NCI-H69 (cell line): ENCODE results near the gene LRRC56.
"Not testable (repeated sequence)": the region's sequence is repeated elsewhere in the genome, so short reads cannot be mapped to it uniquely, and the experiment has no call there.

Source experiments
- DNase-seq: peaks from one replicate; lab custom pipeline; 2025; lab: John Stamatoyannopoulos, UW

The LRRC56 gene

DNA sequence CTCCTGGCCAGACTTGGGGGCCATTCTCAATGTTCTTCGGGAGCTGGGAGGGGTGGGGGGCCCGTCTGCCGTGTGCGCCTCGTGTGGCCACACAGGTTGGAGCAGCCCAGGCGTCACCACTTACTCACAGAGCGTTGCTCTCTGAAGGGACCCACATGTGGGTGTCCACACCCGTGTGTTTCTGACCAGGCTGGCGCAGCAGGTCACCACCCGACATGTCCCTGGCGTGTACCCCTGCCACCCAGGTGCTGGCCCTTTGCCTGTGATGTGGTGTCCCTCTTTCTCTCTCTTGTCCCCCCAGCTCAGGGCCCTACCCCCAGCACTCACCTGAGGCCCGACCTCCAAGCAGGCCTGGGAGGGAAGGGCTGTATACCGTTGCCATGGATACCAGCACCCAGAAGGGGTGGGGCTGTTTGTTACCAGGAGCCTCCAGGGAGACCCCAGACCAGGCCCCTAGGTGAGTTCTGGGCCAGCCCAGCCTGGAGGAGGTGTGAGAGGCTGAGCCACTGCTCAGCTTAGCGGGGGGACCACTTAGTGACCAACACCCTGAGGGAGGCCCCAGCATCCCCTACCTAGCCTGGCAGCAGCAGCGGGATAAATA lies 21.8 kb downstream of the LRRC56 start:
- peak; percentile 25 for DNase-seq

DNA sequence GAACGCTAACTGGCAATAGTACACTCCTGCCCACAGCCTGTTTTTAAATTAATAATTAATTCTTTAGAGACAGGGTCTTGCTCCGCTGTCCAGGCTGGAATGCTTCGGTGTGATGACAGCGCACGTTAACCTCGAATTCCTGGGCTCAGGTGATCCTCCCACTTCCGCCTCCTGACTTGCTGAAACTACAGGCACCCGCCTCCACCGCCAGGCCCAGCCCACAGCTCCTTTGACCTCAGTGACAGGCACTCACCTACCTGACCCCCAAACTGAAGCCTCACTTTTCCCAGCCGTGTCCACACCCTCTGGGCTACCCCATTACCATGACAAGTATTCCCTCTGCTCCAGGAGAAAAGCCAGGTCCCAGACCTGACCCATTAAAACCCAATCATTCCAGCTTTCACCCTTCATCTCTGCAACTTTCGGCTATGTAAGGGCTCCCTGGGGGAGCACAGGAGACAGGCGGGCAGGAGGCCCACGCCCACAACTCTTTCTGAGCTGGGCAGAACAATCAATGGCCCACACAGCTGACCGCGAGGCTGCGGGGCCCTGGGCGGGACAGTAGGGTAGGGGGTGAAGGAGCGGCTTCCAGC lies 22.5 kb downstream of the LRRC56 start:
- DNase-seq = no peak

DNA sequence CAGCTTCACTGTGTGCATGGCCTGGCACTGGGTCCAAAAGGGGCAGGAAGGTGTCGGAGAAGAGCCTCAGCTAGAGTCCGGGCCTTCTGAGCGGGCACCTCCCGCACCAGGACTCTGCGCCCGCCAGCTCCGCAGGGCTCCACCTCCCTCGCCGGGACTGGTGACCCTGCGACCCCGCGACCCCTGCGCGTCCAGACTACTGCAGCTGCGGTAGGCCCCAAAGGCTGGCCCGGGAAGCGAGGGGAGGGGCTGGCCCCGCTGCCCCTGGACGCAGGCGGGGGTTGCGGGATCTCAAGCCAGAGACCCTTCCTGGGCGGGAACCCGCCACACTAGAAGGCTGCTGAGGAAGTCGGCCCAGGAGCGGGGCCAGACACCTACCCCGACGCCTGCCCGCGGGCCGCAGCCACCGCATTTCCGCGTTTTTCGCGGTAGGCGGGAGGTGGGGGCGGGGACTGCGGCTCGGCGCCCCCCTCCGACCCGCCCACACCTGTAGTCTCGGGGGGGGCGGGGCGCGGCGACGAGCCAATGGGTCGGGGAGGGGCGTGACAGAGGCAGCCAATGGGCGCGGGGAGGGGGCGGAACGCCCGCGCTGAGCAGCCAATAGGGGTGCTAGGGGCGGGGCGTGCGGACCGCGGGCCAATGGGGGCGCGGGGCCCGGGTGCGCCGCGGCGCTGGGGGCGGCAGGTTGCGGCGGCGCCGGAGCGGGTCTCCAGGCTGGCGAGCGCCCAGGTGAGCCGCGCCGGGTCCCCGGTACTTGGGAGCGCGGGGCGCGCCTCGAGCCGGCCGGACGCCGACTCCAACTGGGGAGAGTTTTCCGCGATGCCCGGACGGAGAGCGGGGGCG lies 23.2 kb downstream of the LRRC56 start, which contains the start of the genes LMNTD2 and RASSF7:
Gene LMNTD2, minus strand, starts transcription at position 434 of the 843 bp plus-strand sequence. Its CDS starts 22 bp downstream, at position 412.
Gene RASSF7, plus strand, starts transcription at position 666 of the 843 bp plus-strand sequence. CDS start 799 bp downstream, outside the sequence.
- DNase-seq = peak; percentile 97

DNA sequence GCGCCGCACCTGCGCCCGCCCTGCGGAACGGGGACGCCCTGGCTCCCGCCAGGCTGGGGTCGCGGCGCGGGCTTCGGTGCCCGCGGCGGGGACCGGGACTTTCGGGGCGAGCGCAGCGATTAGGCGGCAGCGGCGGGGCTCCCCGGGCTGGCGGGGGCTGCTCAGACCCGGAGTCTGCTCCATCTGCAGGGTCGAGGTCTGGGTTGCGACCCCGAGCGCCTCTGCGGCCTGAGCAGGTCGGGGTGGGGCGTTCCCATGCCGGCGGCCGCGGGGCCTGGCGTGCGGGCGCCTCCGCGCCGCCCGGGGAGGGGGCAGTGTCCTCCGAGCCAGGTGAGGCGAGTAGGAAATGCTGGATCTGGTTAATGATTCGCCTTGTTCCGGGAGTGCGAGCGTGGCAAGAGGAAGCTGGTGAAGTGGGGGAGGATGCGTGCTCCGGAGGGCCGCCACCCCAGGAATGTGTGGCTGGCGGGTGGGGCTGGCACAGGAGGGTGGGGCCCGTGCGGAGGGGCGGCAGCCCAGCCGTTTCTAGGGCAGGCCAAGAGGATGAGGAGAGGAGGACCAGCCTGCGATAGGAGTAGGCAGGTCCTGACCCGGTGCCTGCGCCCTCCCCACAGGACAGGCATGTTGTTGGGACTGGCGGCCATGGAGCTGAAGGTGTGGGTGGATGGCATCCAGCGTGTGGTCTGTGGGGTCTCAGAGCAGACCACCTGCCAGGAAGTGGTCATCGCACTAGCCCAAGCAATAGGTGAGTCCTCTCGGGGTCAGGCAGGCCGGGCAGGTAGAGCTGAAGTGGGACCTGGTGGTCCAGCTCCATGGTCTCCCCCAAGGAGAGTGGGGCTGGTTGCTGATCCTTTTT lies 24.0 kb downstream of the LRRC56 start:
- DNase-seq = peak; percentile 59

DNA sequence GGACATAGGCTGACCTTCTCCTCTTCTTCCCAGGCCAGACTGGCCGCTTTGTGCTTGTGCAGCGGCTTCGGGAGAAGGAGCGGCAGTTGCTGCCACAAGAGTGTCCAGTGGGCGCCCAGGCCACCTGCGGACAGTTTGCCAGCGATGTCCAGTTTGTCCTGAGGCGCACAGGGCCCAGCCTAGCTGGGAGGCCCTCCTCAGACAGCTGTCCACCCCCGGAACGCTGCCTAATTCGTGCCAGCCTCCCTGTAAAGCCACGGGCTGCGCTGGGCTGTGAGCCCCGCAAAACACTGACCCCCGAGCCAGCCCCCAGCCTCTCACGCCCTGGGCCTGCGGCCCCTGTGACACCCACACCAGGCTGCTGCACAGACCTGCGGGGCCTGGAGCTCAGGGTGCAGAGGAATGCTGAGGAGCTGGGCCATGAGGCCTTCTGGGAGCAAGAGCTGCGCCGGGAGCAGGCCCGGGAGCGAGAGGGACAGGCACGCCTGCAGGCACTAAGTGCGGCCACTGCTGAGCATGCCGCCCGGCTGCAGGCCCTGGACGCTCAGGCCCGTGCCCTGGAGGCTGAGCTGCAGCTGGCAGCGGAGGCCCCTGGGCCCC lies 24.8 kb downstream of the LRRC56 start:
- DNase-seq = no peak

DNA sequence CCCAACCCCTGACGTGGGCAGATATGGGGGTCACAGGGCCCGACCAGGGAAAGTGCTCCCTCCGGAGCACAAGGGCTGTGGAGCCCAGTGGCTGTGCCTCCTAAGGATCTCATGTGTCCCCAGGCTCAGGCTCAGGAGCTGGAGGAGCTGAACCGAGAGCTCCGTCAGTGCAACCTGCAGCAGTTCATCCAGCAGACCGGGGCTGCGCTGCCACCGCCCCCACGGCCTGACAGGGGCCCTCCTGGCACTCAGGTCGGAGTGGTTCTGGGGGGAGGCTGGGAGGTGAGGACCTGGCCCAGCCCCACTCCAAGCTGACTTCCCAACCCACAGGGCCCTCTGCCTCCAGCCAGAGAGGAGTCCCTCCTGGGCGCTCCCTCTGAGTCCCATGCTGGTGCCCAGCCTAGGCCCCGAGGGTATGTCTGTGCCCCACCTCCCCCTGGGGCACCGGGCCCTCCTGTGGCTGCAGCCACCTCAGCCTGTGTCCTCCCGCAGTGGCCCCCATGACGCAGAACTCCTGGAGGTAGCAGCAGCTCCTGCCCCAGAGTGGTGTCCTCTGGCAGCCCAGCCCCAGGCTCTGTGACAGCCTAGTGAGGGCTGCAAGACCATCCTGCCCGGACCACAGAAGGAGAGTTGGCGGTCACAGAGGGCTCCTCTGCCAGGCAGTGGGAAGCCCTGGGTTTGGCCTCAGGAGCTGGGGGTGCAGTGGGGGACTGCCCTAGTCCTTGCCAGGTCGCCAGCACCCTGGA lies 25.9 kb downstream of the LRRC56 start:
- DNase-seq = no peak

DNA sequence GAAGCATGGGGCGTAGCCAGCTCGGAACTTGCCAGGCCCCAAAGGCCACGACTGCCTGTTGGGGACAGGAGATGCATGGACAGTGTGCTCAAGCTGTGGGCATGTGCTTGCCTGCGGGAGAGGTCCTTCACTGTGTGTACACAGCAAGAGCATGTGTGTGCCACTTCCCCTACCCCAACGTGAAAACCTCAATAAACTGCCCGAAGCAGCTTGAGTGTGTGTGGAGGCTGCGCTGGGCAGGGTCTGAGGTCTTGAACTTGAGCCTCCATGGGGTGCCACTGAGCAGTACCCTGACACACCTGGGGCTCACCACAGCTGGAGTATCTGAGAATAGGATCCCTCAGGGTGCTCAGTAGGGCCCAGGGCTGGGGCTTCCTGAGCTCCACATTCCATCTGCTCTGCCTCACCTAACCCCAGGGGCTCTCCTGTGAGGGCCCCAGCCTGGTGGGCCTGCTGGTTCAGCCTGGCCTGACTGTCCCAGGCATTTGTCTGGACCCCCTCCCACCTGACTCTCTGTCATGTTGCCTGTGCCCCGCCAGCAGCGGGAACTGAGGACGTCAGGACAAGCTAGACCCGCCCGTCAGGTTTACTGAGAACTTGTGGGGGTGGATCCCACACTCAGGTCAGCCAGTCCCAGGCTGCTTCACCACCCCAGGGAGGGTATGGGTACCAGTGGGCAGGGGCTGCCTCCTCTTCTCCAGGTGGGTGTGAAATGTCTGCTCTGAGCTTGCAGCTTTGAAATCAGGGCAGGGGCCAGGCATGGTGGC lies 26.7 kb downstream of the LRRC56 start:
- DNase-seq = no peak

DNA sequence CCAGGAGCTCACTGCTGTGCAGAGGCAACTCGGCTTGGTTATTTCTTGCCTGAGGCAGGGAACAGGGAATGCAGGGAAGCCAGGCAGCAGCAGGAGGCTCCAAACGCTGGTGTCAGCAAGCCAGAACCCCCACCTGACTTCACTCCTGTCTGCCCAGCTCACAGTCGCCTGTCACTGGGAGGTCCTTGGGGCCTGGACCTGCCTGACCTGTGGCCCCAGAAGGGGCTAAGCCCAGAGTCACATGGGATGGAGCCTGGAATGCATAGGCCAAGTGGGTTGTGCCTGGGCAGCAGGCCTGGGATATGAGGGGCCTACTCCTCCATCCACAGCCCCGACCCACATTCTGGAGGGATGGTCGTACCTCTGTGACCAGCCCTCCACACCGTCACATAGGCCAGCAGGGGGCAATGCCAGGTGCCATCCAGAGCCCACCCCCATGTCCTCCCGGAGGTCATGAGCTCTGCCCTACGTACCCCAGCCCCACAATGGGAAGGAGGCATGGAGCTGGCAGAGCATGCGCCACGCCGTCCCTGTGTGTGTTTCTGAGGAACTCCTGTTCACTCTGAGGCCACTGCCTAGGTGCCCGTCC lies 28.7 kb downstream of the LRRC56 start:
- peak; percentile 47 for DNase-seq

DNA sequence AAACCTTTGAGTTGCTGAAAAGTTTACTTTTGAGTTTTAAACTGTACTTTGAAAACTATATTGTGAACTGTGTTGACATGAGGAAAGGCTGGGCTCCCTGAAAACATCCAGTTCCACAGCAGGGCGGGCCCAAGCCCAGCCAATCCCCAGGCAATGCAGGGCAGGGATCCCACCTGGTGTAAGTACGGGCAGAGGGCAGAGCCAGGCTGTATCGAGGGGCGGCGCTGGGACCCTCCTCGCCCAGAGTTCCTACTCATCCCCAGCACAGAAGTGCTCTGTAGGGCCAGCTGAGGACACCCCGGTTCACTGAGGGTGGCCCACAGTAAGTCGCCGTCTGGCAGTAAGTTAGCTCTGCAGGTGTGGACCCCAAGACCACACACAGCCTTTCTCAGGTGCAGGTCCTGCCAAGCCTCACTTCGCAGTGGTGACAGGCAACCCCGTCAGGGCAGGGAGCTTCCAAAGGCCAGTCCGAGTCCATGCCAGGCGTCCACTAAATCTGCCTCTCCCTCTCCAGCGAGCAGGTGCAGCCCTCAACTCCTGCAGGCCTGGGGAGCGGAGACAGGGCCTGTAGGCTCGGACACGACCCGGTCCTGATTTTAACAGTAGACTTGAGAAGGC lies 29.8 kb downstream of the LRRC56 start:
- DNase-seq = no peak

DNA sequence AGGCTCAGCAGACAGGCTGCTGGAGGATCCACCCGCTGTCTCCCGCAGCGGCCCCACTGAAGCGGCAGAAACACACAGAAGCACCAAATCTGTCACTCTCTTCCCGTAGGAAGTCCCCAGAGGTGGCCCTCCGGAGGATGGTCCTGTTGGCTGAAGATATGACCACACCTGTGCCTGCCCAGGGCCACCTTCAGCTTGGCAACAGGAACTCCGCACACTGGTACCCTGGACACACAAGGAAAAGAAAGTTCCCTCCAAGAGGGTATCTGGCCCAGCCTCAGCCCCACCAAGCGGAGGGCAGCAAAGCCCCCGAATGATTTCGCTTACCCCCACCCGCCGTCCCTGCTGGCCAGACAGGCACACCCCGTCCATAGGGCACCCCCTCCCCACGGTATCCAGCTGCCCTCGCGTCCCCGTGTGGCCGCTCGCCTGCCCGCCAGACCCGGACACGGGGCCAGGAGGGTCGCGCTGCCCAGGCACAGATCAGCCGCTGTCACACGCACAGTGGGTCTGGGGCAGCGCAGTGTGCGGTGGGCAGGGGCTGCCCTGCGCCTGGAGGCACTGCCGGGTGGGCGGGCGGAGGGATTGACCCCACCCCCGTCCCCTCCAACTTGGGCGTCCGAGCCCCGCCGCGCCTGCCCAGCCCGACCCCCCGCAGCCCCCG lies 30.4 kb downstream of the LRRC56 start:
- DNase-seq = no peak

DNA sequence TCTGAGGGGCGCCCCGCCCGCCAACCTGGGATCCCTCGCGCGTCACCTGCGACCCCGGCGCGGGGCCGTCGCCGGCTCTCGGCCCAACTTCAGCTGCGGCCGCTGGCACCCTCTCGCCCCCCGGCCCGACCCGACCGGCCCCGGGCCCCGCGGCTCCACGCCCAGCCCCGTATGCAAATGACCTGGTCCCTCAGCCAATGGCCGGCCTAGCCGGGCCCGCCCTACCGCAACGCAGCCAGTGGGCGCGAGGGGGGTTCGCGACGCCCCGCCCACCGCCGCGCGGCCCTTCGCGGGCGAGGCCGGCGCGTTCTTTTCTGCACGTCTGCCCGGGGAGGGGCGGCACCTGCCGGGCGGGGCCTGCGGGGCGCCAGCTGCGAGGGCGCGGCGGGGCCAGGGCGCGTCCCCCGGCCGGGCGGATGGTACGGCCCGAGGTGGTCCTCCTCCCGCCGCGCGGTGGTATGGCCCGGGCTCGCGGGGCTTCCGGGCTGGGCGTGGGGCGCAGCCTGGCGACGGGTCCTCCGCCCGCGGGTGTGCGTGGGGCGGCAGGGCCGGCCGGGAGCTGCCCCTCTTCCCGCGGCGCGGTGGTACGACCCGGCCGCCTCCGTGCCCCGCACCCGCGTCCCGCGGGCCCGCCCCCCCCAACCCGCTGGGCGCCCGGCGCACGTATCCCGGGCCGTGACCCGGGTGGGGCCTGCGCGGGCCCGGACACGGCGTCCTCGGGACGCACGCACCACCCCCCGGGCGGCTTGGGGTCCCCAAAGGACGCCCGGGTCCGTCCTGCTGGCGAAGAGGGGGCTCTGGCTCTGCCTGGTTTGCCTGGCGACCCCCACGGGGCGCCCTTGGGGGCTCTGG lies 31.2 kb downstream of the LRRC56 start:
- DNase-seq = peak; percentile 99

DNA sequence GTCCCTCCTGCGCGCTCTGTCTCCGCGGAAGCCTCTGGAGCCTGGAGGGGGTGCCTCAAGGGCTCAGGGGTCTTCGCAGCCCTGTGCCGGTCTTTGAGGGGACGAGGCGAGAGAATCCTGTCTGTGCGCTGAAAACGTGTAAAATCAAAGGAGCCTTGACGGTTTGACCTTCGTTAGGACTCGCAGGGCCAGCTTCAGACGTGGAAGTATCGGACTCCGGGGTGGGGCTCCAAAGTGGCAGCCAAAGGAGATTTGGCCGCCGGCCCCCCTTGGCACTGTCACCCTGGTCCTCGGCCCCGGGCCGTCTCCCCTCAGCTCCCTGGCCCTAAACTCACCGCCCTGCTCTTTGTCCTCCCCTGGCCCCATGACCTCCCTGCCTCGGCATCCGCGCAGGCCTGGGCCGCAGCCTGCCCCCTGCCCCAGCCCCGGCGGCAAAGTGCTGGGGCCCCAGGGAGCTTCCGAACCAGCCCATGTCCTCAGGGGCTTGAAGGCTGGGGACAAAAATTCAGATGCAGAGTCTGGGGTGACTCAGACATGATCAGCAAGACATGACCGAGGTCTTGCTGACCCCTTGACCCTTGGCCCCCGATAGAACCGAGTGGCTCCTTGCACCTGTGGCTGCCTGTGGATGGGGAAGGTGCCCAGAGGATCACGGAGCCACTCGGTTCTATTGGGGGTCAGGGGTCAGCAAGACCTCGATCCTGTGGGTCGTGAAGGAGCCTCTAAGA lies 32.0 kb downstream of the LRRC56 start:
- no peak for DNase-seq

DNA sequence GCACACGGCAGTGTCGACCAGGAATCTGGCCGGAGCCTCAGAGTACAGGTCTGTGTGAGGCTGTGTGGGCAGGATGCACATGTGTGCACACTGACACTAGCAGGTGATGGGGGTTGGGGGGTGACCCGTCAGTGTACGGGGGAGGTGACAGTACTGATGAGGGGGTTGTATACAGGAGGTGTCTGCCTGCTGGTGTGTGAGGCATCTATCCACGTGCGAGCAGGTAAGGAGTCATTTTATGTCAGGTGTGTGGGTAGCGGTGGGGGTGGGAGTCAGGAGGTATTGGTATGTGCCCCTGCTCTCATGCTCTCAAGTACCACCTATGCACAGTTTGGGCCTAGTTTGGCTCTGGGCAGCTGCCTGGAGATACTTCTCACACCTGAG lies 34.5 kb downstream of the LRRC56 start:
- no peak for DNase-seq

DNA sequence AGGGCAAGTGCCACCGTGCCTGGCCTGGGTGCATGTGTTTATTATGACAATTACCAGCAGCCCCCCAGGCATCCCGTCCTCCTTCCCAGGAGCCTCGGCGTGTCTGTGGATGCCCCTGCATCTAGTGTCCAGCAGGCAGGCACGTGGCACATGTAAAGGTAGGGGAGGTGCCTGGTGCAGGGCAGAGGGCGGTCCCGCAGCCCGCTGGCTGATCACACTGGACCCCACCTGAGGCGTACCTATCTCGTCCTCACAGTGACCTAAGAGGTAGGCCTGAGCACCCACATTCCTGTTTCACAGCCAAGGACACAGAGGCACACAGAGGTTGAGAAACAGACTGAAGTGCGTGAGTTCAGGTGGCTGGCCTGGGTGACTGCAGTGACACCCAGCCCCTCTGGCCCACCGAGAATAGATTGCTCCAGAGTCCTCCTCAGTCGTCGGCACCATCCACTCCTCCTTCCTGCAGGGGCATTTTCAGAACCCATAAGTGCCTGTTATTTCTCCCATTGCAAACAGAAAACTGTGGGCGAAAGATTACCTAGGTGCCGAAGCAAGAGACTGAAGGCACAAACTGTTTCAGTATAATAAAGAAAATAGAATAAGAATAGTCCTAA lies 35.9 kb downstream of the LRRC56 start:
- DNase-seq = no peak

DNA sequence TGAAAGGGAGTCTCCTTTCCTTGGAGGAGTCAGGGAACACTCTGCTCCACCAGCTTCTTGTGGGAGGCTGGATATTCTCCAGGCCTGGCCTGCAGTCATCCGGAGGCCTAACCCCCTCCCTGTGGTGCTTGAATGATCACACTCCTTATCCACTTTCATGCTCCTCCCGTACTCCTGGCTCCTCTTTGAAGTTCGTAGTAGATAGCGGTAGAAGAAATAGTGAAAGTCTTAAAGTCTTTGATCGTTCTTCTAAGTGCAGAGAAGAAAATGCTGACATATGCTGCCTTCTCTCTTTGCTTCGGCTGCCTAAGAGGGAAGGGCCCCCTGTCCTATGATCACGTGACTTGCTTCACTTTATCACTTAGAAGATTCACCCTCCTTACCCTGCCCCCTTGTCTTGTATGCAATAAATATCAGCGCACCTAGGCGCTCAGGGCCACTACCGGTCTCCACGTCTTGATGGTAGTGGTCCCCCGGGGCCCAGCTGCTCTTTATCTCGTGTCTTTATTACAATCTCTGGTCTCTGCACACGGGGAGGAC lies 36.8 kb downstream of the LRRC56 start:
- not testable (repeated sequence) for DNase-seq

DNA sequence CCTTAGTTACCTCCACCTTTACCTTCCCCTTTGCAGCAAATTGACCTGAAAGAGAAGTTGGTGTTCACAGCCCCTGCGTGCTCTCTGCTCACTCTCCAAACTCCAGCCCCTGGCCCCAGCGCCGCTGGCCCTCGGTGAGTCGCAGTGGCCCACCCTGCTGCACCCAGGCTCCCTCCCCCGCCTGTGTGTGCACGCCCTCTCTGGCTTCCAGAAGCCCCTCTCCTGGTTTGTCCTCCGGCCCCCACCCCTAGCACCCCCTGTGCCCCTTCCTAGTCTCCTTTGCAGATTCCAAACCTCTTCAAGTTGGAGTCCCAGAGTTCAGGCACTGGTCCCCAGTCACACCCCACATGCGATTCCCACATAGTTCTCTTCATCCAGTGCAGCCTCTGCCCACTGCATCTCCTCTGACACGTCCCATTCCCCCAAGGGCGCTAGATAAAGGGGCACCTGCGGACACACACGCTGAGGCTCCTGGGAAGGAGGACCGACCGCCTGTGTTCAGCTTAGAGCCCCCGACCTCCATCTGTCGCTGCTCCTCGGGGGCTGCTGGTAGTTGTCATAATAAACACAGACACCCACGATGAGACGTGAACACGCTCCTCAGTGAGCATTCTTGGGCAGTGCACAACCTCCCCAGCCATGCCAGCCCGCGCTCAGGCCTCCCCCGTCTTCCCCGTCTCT lies 37.4 kb downstream of the LRRC56 start:
- DNase-seq = peak; percentile 69
